ENCODE results near the gene CFAP206. TPM values are rescaled to one million over a fixed set of nuclear protein-coding genes. Genes with fewer than 3 reads are reported as not detected.
A peak's percentile ranks its signal among the peaks of the same experiment; 100 is the strongest.

CFAP206 gene
- total RNA-seq, 1 donor from 2014 or later: 0.09 TPM

- peaks cover 6% of the 10 kb centered on the region for H3K9me3 Mint-ChIP-seq
- H3K4me1 Mint-ChIP-seq: peaks cover 5% of the 10 kb centered on the region
- no peaks in the 10 kb centered on the region for H3K27me3 Mint-ChIP-seq
- POLR2A ChIA-PET: interaction anchor here (0.5 kb wide), 1 partner anchor 258 kb away, joined by 5 read pairs; no protein-coding TSS in a partner anchor
- ATAC-seq (ENCODE audit: low read depth) (no peak), DNase-seq (no peak)
- CTCF ChIA-PET: no interaction called here
- no peak for TF ChIP-seq CTCF (IDR thresholded peaks at IDR 0.05)
- peaks cover 6% of the 10 kb centered on the region for H3K36me3 Mint-ChIP-seq (ENCODE audit: low read depth)
- H3K4me3 Mint-ChIP-seq: no peak overlapping the region
- H3K27ac Mint-ChIP-seq: no peak overlapping the region
- intact Hi-C loops (cut with micrococcal nuclease): no loop called here
These were observed 34.4 kb upstream of the CFAP206 start for GRCh38 chr6:87373377-87373776.

GRCh38 chr6:87375315-87375714 lies 32.5 kb upstream of the CFAP206 start:
- no peak for TF ChIP-seq CTCF (IDR thresholded peaks at IDR 0.05)
- intact Hi-C loops (cut with micrococcal nuclease): no loop called here
- H3K9me3 Mint-ChIP-seq: no peaks in the 10 kb centered on the region
- H3K36me3 Mint-ChIP-seq (ENCODE audit: low read depth): peaks cover 3% of the 10 kb centered on the region
- CTCF ChIA-PET: no interaction called here
- POLR2A ChIA-PET: no interaction called here
- ATAC-seq (ENCODE audit: low read depth) (no peak), DNase-seq (no peak)
- H3K4me3 Mint-ChIP-seq: no peak overlapping the region
- no peaks in the 10 kb centered on the region for H3K27me3 Mint-ChIP-seq
- peaks cover 14% of the 10 kb centered on the region for H3K4me1 Mint-ChIP-seq
- H3K27ac Mint-ChIP-seq: no peak overlapping the region

- peaks cover 14% of the 10 kb centered on the region for H3K4me1 Mint-ChIP-seq
- ChIA-PET POLR2A (no interaction called here), CTCF (no interaction called here)
- intact Hi-C loops (cut with micrococcal nuclease): no loop called here
- TF ChIP-seq CTCF (IDR thresholded peaks at IDR 0.05): no peak
- no peaks in the 10 kb centered on the region for H3K27me3 Mint-ChIP-seq
- H3K9me3 Mint-ChIP-seq: no peaks in the 10 kb centered on the region
- peaks cover 3% of the 10 kb centered on the region for H3K36me3 Mint-ChIP-seq (ENCODE audit: low read depth)
- no peak overlapping the region for H3K4me3 Mint-ChIP-seq
- no peak overlapping the region for H3K27ac Mint-ChIP-seq
- DNase-seq (no peak), ATAC-seq (ENCODE audit: low read depth) (no peak)
These were observed 31.1 kb upstream of the CFAP206 start for GRCh38 chr6:87376643-87377042.

GRCh38 chr6:87378947-87379346 lies 28.8 kb upstream of the CFAP206 start:
- intact Hi-C loops (cut with micrococcal nuclease): no loop called here
- no peak for DNase-seq
- ATAC-seq (ENCODE audit: low read depth): peak; percentile 62
- ChIA-PET CTCF (interaction anchor here (0.8 kb wide), 1 partner anchor 103 kb away, joined by 3 read pairs; no protein-coding TSS in a partner anchor), POLR2A (interaction anchor here (0.6 kb wide), 1 partner anchor 19 kb away, joined by 4 read pairs; no protein-coding TSS in a partner anchor)
- no peak for TF ChIP-seq CTCF (IDR thresholded peaks at IDR 0.05)
- H3K27me3 Mint-ChIP-seq: no peaks in the 10 kb centered on the region
- peaks cover 14% of the 10 kb centered on the region for H3K4me1 Mint-ChIP-seq
- no peaks in the 10 kb centered on the region for H3K9me3 Mint-ChIP-seq
- H3K27ac Mint-ChIP-seq: peak overlapping the region; percentile 77
- peak overlapping the region; percentile 54 for H3K4me3 Mint-ChIP-seq
- no peaks in the 10 kb centered on the region for H3K36me3 Mint-ChIP-seq (ENCODE audit: low read depth)

- H3K4me1 Mint-ChIP-seq: peaks cover 12% of the 10 kb centered on the region
- intact Hi-C loops (cut with micrococcal nuclease): no loop called here
- CTCF ChIA-PET: no interaction called here
- POLR2A ChIA-PET: no interaction called here
- no peaks in the 10 kb centered on the region for H3K27me3 Mint-ChIP-seq
- H3K27ac Mint-ChIP-seq: no peak overlapping the region
- DNase-seq (no peak), ATAC-seq (ENCODE audit: low read depth) (no peak)
- H3K9me3 Mint-ChIP-seq: no peaks in the 10 kb centered on the region
- no peak for TF ChIP-seq CTCF (IDR thresholded peaks at IDR 0.05)
- H3K4me3 Mint-ChIP-seq: no peak overlapping the region
- no peaks in the 10 kb centered on the region for H3K36me3 Mint-ChIP-seq (ENCODE audit: low read depth)
These were observed 24.9 kb upstream of the CFAP206 start for GRCh38 chr6:87382861-87383260.

Data from activated B cell treated with CpG ODN at 0.5 μM for 24 hours (primary cell).